HepG2 (cell line): ENCODE results near the gene CDK6. TPM values are rescaled to one million over a fixed set of nuclear protein-coding genes. Genes with fewer than 3 reads are reported as not detected.

Experiments
- ATAC-seq: fragments of 200-7000 bp; cut with Tn5 transposase; 3 replicates; pipeline ENCODE4 v1.9.1; 2020; ENCODE audit warnings: mild to moderate bottlenecking, moderate library complexity
- BruUV-seq: library from RNA; stranded (reverse); fragments of 400-500 nt; replicated peaks from 2 replicates; lab custom pipeline; 2021; lab: Mats Ljungman, UMichigan
- CTCF ChIA-PET: fragments of 300-600 bp; formaldehyde crosslinking; extraction: SDS; loops from one replicate; lab custom pipeline; 2021; ENCODE audit warnings: low total read pairs, inconsistent platforms, low intra/inter-chr PET ratio; lab: Yijun Ruan, JAX
- POLR2A ChIA-PET: fragments of 350-600 bp; sonication (Branson Sonifier 250); formaldehyde crosslinking; loops from one replicate; lab custom pipeline; 2020; ENCODE audit warnings: antibody characterized with exemption, inconsistent platforms; lab: Yijun Ruan, JAX
- DNase-seq: peaks from one replicate; pipeline ENCODE4 v3.0.0-alpha.2; 2015; ENCODE audit warnings: low spot score
- FAIRE-seq: peaks from 3 replicates; lab custom pipeline; 2011; peaks lifted over from hg19 to GRCh38; lab: Jason Lieb, UNC
- H2AFZ ChIP-seq: one replicate; pipeline ENCODE4 v1.6.1; 2011; ENCODE audit warnings: low read length, inconsistent platforms
- H3K27ac ChIP-seq: fragments of 300-600 bp; 3 replicates; pipeline ENCODE4 v1.8.0; 2011; ENCODE audit warnings: mixed run types, mild to moderate bottlenecking, mixed read lengths, low read length, inconsistent platforms; ENCODE audit not compliant: insufficient read depth; ENCODE audit errors: extremely low read length
- H3K27me3 ChIP-seq, 2 experiments: fragments of 200-600 bp in 1 of 2; 2 replicates in 1 of 2; 3 replicates in 1 of 2; pipeline versions ENCODE4 v1.6.0 to v1.8.0; 2011; ENCODE audit warnings: low read length in 2 of 2, mild to moderate bottlenecking in 2 of 2, moderate library complexity in 2 of 2, inconsistent platforms in 1 of 2; ENCODE audit not compliant: insufficient read depth in 2 of 2, control insufficient read depth in 1 of 2
- H3K36me3 ChIP-seq, 2 experiments: fragments of 200-600 bp in 1 of 2; replicated peaks in 1 of 2; 2 replicates in 1 of 2; 3 replicates in 1 of 2; pipeline versions ENCODE4 v1.5.1 to v1.8.0; 2011; ENCODE audit warnings: low read length in 2 of 2, inconsistent platforms in 1 of 2; ENCODE audit not compliant: insufficient read depth in 2 of 2, control insufficient read depth in 1 of 2
- H3K4me1 ChIP-seq: 2 replicates; pipeline ENCODE4 v1.5.1; 2012; ENCODE audit warnings: low read length, inconsistent platforms; ENCODE audit not compliant: insufficient read depth
- H3K4me2 ChIP-seq: 2 replicates; pipeline ENCODE4 v1.6.0; 2011; ENCODE audit warnings: low read depth, low read length, inconsistent platforms
- H3K4me3 ChIP-seq, 3 experiments: fragments of 200-600 bp in 1 of 3; sonication (generic), shearing (Covaris generic) in 1 of 3; replicated peaks in 1 of 3; 2 replicates each; pipeline ENCODE4 v1.5.1; 2011 to 2016; ENCODE audit warnings: low read length in 3 of 3, inconsistent platforms in 2 of 3, low read depth in 2 of 3, mild to moderate bottlenecking in 2 of 3, control low read depth in 1 of 3, mixed read lengths in 1 of 3; ENCODE audit not compliant: insufficient read depth in 1 of 3
- H3K79me2 ChIP-seq: one replicate; pipeline ENCODE4 v1.6.1; 2011; ENCODE audit warnings: low read length, inconsistent platforms; ENCODE audit not compliant: insufficient read depth
- H3K9ac ChIP-seq: 2 replicates; pipeline ENCODE4 v1.6.0; 2011; ENCODE audit warnings: mild to moderate bottlenecking, low read depth, low read length, inconsistent platforms; ENCODE audit not compliant: insufficient read depth
- H3K9me3 ChIP-seq: 2 replicates; pipeline ENCODE4 v1.5.1; 2012; ENCODE audit warnings: mild to moderate bottlenecking, low read length
- H4K20me1 ChIP-seq: 2 replicates; pipeline ENCODE4 v1.6.0; 2011; ENCODE audit warnings: inconsistent platforms, mild to moderate bottlenecking, low read length, moderate library complexity; ENCODE audit not compliant: insufficient read depth
- MAFF ChIP-seq: IDR thresholded peaks from 2 replicates; pipeline ENCODE4 v1.6.1; 2011; ENCODE audit warnings: low read depth, low read length, improper control_type of control experiment
- WGBS: methylation state at CpG from one replicate; pipeline ENCODE4 v1.1.6; 2017; ENCODE audit warnings: low lambda C conversion rate; 5-methylcytosine and 5-hydroxymethylcytosine counted together
- in situ Hi-C: cut with HindIII; loops from 2 replicates; pipeline ENCODE4 v1.10.0; 2017; ENCODE audit warnings: low pct_unique_long_range_greater_than_20kb; ENCODE audit not compliant: extremely low pct_ligation_motif_present
- intact Hi-C: fragments of 100-400 bp; cut with micrococcal nuclease; formaldehyde crosslinking; loops from one replicate; pipeline ENCODE4 v1.10.0; 2022; ENCODE audit not compliant: unreplicated experiment
- polyA plus RNA-seq, 8 experiments: library from polyadenylated mRNA; depleted of rRNA in 3 of 8; stranded (reverse) in 7 of 8; unstranded in 1 of 8; fragments of >200 nt; fragmentation: Illumina TruSeq in 4 of 8; extraction: Trizol in 4 of 8; gene quantifications; 2 replicates each; pipeline versions ENCODE4 v1.2.1 to v1.2.3, GENCODE V29; 2011 to 2016; ENCODE audit warnings: low read depth in 4 of 8, missing spikeins in 1 of 8, mixed read lengths in 1 of 8; ENCODE audit not compliant: insufficient read depth in 1 of 8
- total RNA-seq, 5 experiments: library from RNA; depleted of rRNA; stranded (reverse); fragments of >200 nt; fragmentation: Illumina TruSeq; extraction: Trizol; gene quantifications; 2 replicates each; pipeline ENCODE4 v1.2.3, GENCODE V29; 2016; ENCODE audit warnings: low read depth in 1 of 5
- TF ChIP-seq, protein P1 (sequence below): sonication (generic); formaldehyde crosslinking; IDR thresholded peaks from 2 replicates; pipeline ENCODE4 v1.5.0; 2020; ENCODE audit warnings: mild to moderate bottlenecking, missing genetic modification reagents
- TF ChIP-seq, protein P2 (sequence below): sonication (generic); formaldehyde crosslinking; IDR thresholded peaks from 2 replicates; pipeline ENCODE4 v1.4.0; 2020; ENCODE audit warnings: missing genetic modification reagents
- TF ChIP-seq, protein P3 (sequence below): sonication (generic); formaldehyde crosslinking; IDR thresholded peaks from 2 replicates; pipeline ENCODE4 v1.4.0; 2020; ENCODE audit warnings: missing genetic modification reagents
- TF ChIP-seq, protein P4 (sequence below): sonication (generic); formaldehyde crosslinking; conservative IDR thresholded peaks from 2 replicates; pipeline ENCODE4 v1.4.0; 2020; ENCODE audit warnings: mild to moderate bottlenecking, missing genetic modification reagents, moderate library complexity
- TF ChIP-seq, protein P5 (sequence below): sonication (generic); formaldehyde crosslinking; IDR thresholded peaks from 2 replicates; pipeline ENCODE4 v1.4.0; 2020; ENCODE audit warnings: mild to moderate bottlenecking, low read depth, missing genetic modification reagents

The CDK6 gene
- total and polyA plus RNA-seq, 2 of the 13 experiments (the other 11 are each of a cell fraction or from before 2014, with no cell fraction given), result 34.6 to 90.8 TPM

DNA sequence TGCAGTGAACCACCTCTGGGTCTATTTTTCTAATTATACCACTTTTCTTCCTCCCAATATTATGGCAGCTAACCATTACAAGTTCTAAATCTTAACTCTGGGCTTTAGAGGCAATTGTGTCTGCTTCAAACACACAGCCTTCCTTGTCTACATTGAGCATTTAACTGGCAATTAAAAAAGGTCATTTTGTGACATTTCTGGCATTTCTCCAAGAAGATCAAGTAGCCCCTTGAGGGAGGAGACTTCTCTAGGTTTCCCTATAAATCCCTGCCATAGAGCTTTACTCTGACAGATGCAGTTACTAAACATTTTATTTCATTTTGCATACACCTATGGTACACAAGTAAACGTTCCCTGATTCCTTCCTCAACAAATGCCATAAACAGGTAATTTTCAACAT lies 212.8 kb downstream of the CDK6 start (continued):
- TF ChIP-seq, protein P1, sequence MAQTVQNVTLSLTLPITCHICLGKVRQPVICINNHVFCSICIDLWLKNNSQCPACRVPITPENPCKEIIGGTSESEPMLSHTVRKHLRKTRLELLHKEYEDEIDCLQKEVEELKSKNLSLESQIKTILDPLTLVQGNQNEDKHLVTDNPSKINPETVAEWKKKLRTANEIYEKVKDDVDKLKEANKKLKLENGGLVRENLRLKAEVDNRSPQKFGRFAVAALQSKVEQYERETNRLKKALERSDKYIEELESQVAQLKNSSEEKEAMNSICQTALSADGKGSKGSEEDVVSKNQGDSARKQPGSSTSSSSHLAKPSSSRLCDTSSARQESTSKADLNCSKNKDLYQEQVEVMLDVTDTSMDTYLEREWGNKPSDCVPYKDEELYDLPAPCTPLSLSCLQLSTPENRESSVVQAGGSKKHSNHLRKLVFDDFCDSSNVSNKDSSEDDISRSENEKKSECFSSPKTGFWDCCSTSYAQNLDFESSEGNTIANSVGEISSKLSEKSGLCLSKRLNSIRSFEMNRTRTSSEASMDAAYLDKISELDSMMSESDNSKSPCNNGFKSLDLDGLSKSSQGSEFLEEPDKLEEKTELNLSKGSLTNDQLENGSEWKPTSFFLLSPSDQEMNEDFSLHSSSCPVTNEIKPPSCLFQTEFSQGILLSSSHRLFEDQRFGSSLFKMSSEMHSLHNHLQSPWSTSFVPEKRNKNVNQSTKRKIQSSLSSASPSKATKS (CRISPR knock-in tag), result no peak
- TF ChIP-seq, all 625 proteins: peak for 0

DNA sequence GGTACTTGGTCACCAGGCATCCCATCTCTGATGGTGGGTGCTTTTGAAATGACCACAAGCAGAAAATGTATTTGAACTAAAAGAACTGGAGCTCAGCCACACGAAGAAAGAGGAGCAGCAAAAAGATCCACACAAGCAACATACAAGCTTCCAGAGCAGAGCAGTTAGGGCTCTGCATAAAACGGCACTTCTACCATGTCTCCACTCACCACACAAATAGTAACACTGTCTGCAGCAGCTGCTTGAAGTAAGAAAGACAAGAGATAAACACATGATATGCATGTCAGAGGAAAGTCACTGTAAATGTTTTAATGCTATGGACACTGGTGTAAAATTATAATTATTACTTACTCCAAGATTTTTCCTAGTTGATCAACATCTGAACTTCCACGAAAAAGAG lies 213.7 kb downstream of the CDK6 start:
- WGBS, result over 99% methylated on average over 3 of the region's 3 CpGs
- Histone ChIP-seq H3K4me1 (no peaks in the 10 kb centered on the region), H3K9ac (no peak overlapping the region), H2AFZ (no peak overlapping the region), H3K27ac (no peak overlapping the region), H3K79me2 (no peaks in the 10 kb centered on the region), H3K36me3 (peaks cover 17 to 68% of the 10 kb centered on the region in 2 experiments), H3K4me3 (no peak overlapping the region), H3K27me3 (no peaks in the 10 kb centered on the region), H3K9me3 (no peaks in the 10 kb centered on the region), H4K20me1 (peaks cover 7% of the 10 kb centered on the region; the same call in 1 of the 2 replicates), H3K4me2 (no peak overlapping the region)
- BruUV-seq, result no TSS peak
- FAIRE-seq, result no peak
- no peak for ATAC-seq
- in situ Hi-C loops, result loop anchor here (5.0 to 10.0 kb wide), 2 partner anchors 210 to 432 kb away; no protein-coding TSS in a partner anchor
- ChIA-PET CTCF (no interaction called here), POLR2A (no interaction called here)
- DNase-seq, result no peak
- intact Hi-C loops, result no loop called here
- TF ChIP-seq, protein P2, sequence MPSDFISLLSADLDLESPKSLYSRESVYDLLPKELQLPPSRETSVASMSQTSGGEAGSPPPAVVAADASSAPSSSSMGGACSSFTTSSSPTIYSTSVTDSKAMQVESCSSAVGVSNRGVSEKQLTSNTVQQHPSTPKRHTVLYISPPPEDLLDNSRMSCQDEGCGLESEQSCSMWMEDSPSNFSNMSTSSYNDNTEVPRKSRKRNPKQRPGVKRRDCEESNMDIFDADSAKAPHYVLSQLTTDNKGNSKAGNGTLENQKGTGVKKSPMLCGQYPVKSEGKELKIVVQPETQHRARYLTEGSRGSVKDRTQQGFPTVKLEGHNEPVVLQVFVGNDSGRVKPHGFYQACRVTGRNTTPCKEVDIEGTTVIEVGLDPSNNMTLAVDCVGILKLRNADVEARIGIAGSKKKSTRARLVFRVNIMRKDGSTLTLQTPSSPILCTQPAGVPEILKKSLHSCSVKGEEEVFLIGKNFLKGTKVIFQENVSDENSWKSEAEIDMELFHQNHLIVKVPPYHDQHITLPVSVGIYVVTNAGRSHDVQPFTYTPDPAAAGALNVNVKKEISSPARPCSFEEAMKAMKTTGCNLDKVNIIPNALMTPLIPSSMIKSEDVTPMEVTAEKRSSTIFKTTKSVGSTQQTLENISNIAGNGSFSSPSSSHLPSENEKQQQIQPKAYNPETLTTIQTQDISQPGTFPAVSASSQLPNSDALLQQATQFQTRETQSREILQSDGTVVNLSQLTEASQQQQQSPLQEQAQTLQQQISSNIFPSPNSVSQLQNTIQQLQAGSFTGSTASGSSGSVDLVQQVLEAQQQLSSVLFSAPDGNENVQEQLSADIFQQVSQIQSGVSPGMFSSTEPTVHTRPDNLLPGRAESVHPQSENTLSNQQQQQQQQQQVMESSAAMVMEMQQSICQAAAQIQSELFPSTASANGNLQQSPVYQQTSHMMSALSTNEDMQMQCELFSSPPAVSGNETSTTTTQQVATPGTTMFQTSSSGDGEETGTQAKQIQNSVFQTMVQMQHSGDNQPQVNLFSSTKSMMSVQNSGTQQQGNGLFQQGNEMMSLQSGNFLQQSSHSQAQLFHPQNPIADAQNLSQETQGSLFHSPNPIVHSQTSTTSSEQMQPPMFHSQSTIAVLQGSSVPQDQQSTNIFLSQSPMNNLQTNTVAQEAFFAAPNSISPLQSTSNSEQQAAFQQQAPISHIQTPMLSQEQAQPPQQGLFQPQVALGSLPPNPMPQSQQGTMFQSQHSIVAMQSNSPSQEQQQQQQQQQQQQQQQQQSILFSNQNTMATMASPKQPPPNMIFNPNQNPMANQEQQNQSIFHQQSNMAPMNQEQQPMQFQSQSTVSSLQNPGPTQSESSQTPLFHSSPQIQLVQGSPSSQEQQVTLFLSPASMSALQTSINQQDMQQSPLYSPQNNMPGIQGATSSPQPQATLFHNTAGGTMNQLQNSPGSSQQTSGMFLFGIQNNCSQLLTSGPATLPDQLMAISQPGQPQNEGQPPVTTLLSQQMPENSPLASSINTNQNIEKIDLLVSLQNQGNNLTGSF (CRISPR knock-in tag), result no peak
- TF ChIP-seq, protein P3, sequence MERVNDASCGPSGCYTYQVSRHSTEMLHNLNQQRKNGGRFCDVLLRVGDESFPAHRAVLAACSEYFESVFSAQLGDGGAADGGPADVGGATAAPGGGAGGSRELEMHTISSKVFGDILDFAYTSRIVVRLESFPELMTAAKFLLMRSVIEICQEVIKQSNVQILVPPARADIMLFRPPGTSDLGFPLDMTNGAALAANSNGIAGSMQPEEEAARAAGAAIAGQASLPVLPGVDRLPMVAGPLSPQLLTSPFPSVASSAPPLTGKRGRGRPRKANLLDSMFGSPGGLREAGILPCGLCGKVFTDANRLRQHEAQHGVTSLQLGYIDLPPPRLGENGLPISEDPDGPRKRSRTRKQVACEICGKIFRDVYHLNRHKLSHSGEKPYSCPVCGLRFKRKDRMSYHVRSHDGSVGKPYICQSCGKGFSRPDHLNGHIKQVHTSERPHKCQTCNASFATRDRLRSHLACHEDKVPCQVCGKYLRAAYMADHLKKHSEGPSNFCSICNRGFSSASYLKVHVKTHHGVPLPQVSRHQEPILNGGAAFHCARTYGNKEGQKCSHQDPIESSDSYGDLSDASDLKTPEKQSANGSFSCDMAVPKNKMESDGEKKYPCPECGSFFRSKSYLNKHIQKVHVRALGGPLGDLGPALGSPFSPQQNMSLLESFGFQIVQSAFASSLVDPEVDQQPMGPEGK (CRISPR knock-in tag), result no peak
- TF ChIP-seq, protein P4, sequence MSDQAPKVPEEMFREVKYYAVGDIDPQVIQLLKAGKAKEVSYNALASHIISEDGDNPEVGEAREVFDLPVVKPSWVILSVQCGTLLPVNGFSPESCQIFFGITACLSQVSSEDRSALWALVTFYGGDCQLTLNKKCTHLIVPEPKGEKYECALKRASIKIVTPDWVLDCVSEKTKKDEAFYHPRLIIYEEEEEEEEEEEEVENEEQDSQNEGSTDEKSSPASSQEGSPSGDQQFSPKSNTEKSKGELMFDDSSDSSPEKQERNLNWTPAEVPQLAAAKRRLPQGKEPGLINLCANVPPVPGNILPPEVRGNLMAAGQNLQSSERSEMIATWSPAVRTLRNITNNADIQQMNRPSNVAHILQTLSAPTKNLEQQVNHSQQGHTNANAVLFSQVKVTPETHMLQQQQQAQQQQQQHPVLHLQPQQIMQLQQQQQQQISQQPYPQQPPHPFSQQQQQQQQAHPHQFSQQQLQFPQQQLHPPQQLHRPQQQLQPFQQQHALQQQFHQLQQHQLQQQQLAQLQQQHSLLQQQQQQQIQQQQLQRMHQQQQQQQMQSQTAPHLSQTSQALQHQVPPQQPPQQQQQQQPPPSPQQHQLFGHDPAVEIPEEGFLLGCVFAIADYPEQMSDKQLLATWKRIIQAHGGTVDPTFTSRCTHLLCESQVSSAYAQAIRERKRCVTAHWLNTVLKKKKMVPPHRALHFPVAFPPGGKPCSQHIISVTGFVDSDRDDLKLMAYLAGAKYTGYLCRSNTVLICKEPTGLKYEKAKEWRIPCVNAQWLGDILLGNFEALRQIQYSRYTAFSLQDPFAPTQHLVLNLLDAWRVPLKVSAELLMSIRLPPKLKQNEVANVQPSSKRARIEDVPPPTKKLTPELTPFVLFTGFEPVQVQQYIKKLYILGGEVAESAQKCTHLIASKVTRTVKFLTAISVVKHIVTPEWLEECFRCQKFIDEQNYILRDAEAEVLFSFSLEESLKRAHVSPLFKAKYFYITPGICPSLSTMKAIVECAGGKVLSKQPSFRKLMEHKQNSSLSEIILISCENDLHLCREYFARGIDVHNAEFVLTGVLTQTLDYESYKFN (CRISPR knock-in tag), result no peak
- TF ChIP-seq, protein P5, sequence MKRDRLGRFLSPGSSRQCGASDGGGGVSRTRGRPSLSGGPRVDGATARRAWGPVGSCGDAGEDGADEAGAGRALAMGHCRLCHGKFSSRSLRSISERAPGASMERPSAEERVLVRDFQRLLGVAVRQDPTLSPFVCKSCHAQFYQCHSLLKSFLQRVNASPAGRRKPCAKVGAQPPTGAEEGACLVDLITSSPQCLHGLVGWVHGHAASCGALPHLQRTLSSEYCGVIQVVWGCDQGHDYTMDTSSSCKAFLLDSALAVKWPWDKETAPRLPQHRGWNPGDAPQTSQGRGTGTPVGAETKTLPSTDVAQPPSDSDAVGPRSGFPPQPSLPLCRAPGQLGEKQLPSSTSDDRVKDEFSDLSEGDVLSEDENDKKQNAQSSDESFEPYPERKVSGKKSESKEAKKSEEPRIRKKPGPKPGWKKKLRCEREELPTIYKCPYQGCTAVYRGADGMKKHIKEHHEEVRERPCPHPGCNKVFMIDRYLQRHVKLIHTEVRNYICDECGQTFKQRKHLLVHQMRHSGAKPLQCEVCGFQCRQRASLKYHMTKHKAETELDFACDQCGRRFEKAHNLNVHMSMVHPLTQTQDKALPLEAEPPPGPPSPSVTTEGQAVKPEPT (CRISPR knock-in tag), result no peak
- no peak for TF ChIP-seq MAFF
